Lower lobe of right lung (tissue), 2 donors: ENCODE data around the gene ITM2B. TPM values are rescaled to one million over a fixed set of nuclear protein-coding genes. Genes with fewer than 3 reads are reported as not detected.

ENCODE experiments used
- ATAC-seq, 2 donors: fragments of 200-7000 bp; cut with Tn5 transposase; one replicate each; pipeline ENCODE4 v1.9.1; 2020 to 2022; ENCODE audit warnings: mild to moderate bottlenecking in 2 of 2, moderate library complexity in 2 of 2
- DNase-seq: peaks from one replicate; pipeline ENCODE4 v3.0.0-alpha.2; 2020
- H3K27ac ChIP-seq: fragments of 200-600 bp; one replicate; pipeline ENCODE4 v1.8.0; 2022
- H3K27me3 ChIP-seq: fragments of 200-600 bp; one replicate; pipeline ENCODE4 v1.8.0; 2022; ENCODE audit warnings: low read depth
- H3K36me3 ChIP-seq: fragments of 200-600 bp; one replicate; pipeline ENCODE4 v1.8.0; 2022; ENCODE audit warnings: mild to moderate bottlenecking
- H3K4me1 ChIP-seq: fragments of 200-600 bp; one replicate; pipeline ENCODE4 v1.8.0; 2022
- H3K4me3 ChIP-seq: fragments of 200-600 bp; one replicate; pipeline ENCODE4 v1.8.0; 2022; ENCODE audit warnings: mild to moderate bottlenecking
- H3K9me3 ChIP-seq: fragments of 200-600 bp; one replicate; pipeline ENCODE4 v1.8.0; 2022
- intact Hi-C: fragments of 100-400 bp; cut with DNase I; formaldehyde crosslinking; loops from one replicate; pipeline ENCODE4 v1.11.0; 2022
- total RNA-seq: library from RNA; stranded (reverse); fragmentation: NEBNext Ultra II Directional; extraction: Animal tissue kit (Norgen Biotek cat#: 25700); gene quantifications from one replicate; pipeline ENCODE4 v1.2.1, GENCODE V29; 2021
- TF ChIP-seq, protein P1 (sequence below): fragments of 200-600 bp; IDR thresholded peaks from one replicate; pipeline ENCODE4 v1.8.0; 2022; ENCODE audit warnings: antibody characterized with exemption, mild to moderate bottlenecking
- donor health status: DM: no; HTN: yes; CAD: no; lungs with severe emphysema.

Gene ITM2B
- total RNA-seq, 1 donor from 2014 or later = 834 TPM

DNA sequence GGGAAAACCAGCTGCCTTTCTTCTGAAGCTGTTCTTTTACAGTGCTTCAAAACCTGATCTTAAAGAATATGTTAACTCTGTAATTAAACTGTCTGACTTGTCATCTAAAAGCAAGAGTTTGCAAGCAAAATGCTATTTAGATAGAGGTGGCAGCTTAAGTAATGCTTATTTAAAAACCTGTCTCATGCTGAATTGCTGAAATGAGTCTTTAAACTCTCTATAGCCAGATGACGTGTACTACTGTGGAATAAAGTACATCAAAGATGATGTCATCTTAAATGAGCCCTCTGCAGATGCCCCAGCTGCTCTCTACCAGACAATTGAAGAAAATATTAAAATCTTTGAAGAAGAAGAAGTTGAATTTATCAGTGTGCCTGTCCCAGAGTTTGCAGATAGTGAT, 22.9 kb downstream of the ITM2B start:
- no peak overlapping the region for H3K27ac ChIP-seq
- peaks cover 76% of the 10 kb centered on the region for H3K36me3 ChIP-seq
- no peak overlapping the region for H3K4me3 ChIP-seq
- H3K4me1 ChIP-seq = peaks cover 38% of the 10 kb centered on the region
- intact Hi-C loops = no loop called here
- no peak for ATAC-seq
- no peaks in the 10 kb centered on the region for H3K9me3 ChIP-seq
- no peak for DNase-seq
- no peaks in the 10 kb centered on the region for H3K27me3 ChIP-seq
- TF ChIP-seq, protein P1, sequence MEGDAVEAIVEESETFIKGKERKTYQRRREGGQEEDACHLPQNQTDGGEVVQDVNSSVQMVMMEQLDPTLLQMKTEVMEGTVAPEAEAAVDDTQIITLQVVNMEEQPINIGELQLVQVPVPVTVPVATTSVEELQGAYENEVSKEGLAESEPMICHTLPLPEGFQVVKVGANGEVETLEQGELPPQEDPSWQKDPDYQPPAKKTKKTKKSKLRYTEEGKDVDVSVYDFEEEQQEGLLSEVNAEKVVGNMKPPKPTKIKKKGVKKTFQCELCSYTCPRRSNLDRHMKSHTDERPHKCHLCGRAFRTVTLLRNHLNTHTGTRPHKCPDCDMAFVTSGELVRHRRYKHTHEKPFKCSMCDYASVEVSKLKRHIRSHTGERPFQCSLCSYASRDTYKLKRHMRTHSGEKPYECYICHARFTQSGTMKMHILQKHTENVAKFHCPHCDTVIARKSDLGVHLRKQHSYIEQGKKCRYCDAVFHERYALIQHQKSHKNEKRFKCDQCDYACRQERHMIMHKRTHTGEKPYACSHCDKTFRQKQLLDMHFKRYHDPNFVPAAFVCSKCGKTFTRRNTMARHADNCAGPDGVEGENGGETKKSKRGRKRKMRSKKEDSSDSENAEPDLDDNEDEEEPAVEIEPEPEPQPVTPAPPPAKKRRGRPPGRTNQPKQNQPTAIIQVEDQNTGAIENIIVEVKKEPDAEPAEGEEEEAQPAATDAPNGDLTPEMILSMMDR = no peak

GRCh38 chr13:48258002-48258401, 25.0 kb downstream of the ITM2B start:
- peaks cover 19% of the 10 kb centered on the region for H3K4me1 ChIP-seq
- TF ChIP-seq, protein P1 = no peak
- no peak overlapping the region for H3K27ac ChIP-seq
- intact Hi-C loops = no loop called here
- H3K27me3 ChIP-seq = no peaks in the 10 kb centered on the region
- H3K4me3 ChIP-seq = no peak overlapping the region
- peaks cover 97% of the 10 kb centered on the region for H3K36me3 ChIP-seq
- H3K9me3 ChIP-seq = no peaks in the 10 kb centered on the region
- no peak for ATAC-seq
- DNase-seq = no peak

DNA sequence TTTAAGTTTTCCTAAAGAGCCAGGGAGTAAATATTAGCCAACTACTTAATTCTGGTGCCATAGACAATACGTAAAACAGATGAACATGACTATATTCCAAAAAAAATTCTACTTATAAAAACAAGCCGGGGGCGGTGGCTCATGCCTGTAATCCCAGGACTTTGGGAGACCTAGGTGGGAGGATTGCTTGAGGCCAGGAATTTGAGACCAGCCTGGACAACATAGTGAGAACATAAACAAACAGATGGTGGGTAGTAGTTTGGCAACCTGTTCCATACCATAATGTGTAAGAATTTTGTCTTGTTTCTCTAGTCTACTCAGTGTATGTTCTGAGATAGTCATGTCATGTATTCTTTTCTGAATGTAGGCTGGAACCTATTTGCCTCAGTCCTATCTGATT, 25.4 kb downstream of the ITM2B start:
- intact Hi-C loops = no loop called here
- Histone ChIP-seq H3K27ac (no peak overlapping the region), H3K4me1 (peaks cover 20% of the 10 kb centered on the region), H3K4me3 (no peak overlapping the region), H3K9me3 (no peaks in the 10 kb centered on the region), H3K36me3 (peaks cover 100% of the 10 kb centered on the region), H3K27me3 (no peaks in the 10 kb centered on the region)
- ATAC-seq (no peak), DNase-seq (no peak)
- TF ChIP-seq, protein P1 = no peak

DNA sequence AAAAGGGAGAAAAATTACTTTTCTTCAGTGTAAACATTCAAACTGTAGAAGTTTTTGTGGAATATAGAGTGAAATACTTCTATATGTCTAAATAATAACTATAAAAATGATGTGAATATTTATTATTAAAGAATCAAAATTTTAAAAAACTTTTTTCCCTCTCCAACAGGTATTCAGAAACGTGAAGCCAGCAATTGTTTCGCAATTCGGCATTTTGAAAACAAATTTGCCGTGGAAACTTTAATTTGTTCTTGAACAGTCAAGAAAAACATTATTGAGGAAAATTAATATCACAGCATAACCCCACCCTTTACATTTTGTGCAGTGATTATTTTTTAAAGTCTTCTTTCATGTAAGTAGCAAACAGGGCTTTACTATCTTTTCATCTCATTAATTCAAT, 28.0 kb downstream of the ITM2B start:
- Histone ChIP-seq H3K27ac (no peak overlapping the region), H3K4me3 (no peak overlapping the region), H3K36me3 (peaks cover 100% of the 10 kb centered on the region), H3K27me3 (no peaks in the 10 kb centered on the region), H3K9me3 (no peaks in the 10 kb centered on the region), H3K4me1 (peaks cover 17% of the 10 kb centered on the region)
- intact Hi-C loops = no loop called here
- DNase-seq = no peak
- TF ChIP-seq, protein P1 = no peak
- no peak for ATAC-seq

- TF ChIP-seq, protein P1 = no peak
- peaks cover 17% of the 10 kb centered on the region for H3K4me1 ChIP-seq
- H3K9me3 ChIP-seq = no peaks in the 10 kb centered on the region
- ATAC-seq (no peak), DNase-seq (no peak)
- H3K36me3 ChIP-seq = peaks cover 79% of the 10 kb centered on the region
- no peak overlapping the region for H3K27ac ChIP-seq
- H3K4me3 ChIP-seq = no peak overlapping the region
- intact Hi-C loops = no loop called here
- H3K27me3 ChIP-seq = no peaks in the 10 kb centered on the region
Measured at GRCh38 chr13:48263196-48263595, 30.2 kb downstream of the ITM2B start.

GRCh38 chr13:48264058-48264457, 31.1 kb downstream of the ITM2B start:
- Histone ChIP-seq H3K27ac (no peak overlapping the region), H3K4me3 (no peak overlapping the region), H3K4me1 (peaks cover 17% of the 10 kb centered on the region), H3K27me3 (no peaks in the 10 kb centered on the region), H3K9me3 (no peaks in the 10 kb centered on the region), H3K36me3 (peaks cover 79% of the 10 kb centered on the region)
- TF ChIP-seq, protein P1 = no peak
- intact Hi-C loops = no loop called here
- ATAC-seq = peak; percentile 36 to 56
- DNase-seq = no peak
